Dendritic cell treated with granulocyte-macrophage colony-stimulating factor and Interleukin-4, amounts not matched to agents 40 ng/mL and 50 ng/mL, for 4 days (primary cell): ENCODE results near the gene PLPPR1.
"Not testable (repeated sequence)": the region's sequence is repeated elsewhere in the genome, so short reads cannot be mapped to it uniquely, and the experiment has no call there.

Experiments used
- H3K27ac Mint-ChIP-seq: one replicate; pipeline ENCODE4 v1.8.0; 2022; ENCODE audit warnings: mild to moderate bottlenecking, mixed read lengths
- H3K27me3 Mint-ChIP-seq: one replicate; pipeline ENCODE4 v1.8.0; 2022; ENCODE audit warnings: mild to moderate bottlenecking, mixed read lengths
- H3K36me3 Mint-ChIP-seq: one replicate; pipeline ENCODE4 v1.8.0; 2022; ENCODE audit warnings: low read depth, mixed read lengths
- H3K4me1 Mint-ChIP-seq: one replicate; pipeline ENCODE4 v1.8.0; 2022; ENCODE audit warnings: low read depth, mixed read lengths
- H3K4me3 Mint-ChIP-seq: one replicate; pipeline ENCODE4 v1.8.0; 2022; ENCODE audit warnings: mild to moderate bottlenecking, moderate library complexity, mixed read lengths
- H3K9me3 Mint-ChIP-seq: one replicate; pipeline ENCODE4 v1.8.0; 2022; ENCODE audit warnings: mixed read lengths
- intact Hi-C: fragments of 100-400 bp; cut with micrococcal nuclease; formaldehyde crosslinking; loops from one replicate; pipeline ENCODE4 v1.15.0; 2022

PLPPR1 gene

DNA sequence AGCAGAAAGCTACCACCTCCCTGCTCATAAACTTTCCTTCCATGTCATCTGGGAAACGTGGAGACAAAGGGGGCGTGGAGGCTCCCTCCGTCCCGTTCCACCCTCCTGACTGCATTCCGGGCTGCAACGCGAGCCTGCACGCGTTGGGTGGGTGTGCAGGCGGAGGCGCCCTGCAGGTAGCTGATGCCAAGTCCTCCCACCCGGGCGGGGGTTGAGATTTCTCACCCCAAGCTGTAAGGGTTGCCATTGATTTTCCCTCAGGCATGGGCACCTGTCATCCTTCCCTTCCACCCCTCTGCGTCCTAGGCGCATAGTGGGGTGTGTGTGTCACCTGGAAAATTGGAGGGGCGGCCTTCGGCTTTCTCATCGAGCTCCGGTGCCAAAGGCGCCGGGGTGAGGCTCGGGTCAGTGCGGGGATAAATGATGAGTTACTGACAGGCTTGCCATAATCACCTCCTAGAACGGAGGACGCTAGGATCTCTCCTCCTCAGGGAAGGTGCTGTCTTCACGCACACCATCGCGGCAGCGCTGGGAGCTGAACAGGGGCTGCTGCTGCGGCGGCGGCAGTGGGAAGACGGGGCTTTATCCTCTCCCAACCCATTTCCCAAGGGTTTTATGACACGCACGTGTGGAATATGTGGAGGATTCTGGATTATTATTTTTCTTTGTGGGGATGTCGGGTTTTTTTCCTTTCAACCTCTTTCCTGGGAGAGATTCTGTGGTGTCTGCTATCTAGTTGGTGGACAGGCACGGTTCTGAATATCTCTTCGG, 973 bp downstream of the PLPPR1 start:
- H3K9me3 Mint-ChIP-seq: no peaks in the 10 kb centered on the region
- no peaks in the 10 kb centered on the region for H3K36me3 Mint-ChIP-seq
- H3K4me3 Mint-ChIP-seq: no peak overlapping the region
- H3K4me1 Mint-ChIP-seq: peaks cover 4% of the 10 kb centered on the region
- intact Hi-C loops: no loop called here
- peaks cover 44% of the 10 kb centered on the region for H3K27me3 Mint-ChIP-seq
- H3K27ac Mint-ChIP-seq: no peak overlapping the region

DNA sequence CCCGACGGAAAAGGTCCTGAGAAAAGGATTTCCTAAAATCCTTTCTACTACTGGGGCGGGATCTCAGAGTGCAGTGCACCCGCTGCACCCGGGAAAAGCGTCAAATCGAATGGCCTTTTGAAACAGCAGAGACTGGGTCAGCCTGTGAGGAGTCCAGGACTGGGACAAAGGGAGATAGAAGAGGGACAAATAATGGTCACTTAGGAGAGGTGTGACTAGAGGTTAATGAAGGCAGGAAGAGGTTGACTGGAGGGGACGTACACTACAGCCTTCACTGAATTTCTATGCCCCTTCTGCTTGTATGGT, 1.5 kb downstream of the PLPPR1 start:
- H3K36me3 Mint-ChIP-seq: no peaks in the 10 kb centered on the region
- H3K9me3 Mint-ChIP-seq: no peaks in the 10 kb centered on the region
- intact Hi-C loops: no loop called here
- peaks cover 4% of the 10 kb centered on the region for H3K4me1 Mint-ChIP-seq
- peaks cover 44% of the 10 kb centered on the region for H3K27me3 Mint-ChIP-seq
- H3K27ac Mint-ChIP-seq: no peak overlapping the region
- no peak overlapping the region for H3K4me3 Mint-ChIP-seq

DNA sequence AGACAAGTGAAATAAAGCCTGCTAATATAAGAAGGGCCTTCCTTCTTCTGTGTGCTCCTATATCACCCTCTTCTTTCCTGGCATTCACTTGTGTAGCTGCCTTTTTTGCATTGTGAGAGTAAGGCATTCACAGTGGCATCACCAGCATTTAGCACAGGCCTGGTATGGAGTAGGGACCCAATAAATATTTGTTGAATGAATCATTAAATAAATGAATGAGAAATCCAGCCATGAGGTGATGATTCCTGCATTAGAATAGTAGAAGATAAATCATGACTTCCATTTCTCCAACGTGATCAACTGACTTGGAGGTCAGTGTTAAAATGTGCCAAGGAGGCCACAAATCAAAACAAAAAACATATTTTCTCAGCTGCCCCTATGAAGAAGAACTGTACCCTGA, 3.9 kb downstream of the PLPPR1 start:
- Mint-ChIP-seq H3K36me3 (no peaks in the 10 kb centered on the region), H3K4me1 (peaks cover 4% of the 10 kb centered on the region)
- intact Hi-C loops: no loop called here

DNA sequence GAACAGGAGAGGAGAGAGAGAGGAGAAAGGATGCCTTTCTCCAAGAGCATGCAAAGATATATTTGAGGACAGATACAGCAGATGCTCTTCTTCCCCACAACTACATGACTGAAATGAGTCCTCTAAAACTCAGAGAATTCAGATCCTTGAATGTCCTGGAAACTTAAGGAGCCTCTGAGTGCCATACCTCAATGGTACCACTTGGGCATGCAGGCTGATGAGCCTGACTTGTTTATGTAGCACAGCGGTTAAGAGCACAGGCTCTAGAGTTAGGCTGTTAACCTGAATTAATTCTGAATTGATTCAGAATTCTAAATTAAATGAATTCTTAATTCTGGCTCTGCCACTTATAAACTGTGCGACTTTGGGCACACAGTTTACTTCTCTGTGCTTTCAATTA, 5.7 kb downstream of the PLPPR1 start:
- Mint-ChIP-seq H3K27ac (no peak overlapping the region), H3K4me1 (no peaks in the 10 kb centered on the region), H3K36me3 (no peaks in the 10 kb centered on the region), H3K27me3 (peaks cover 15% of the 10 kb centered on the region), H3K4me3 (no peak overlapping the region), H3K9me3 (no peaks in the 10 kb centered on the region)
- intact Hi-C loops: no loop called here

More for the DNA sequence above, 3.9 kb downstream of the PLPPR1 start:
- Mint-ChIP-seq H3K9me3 (no peaks in the 10 kb centered on the region), H3K27me3 (peaks cover 33% of the 10 kb centered on the region), H3K4me3 (no peak overlapping the region), H3K27ac (no peak overlapping the region)

DNA sequence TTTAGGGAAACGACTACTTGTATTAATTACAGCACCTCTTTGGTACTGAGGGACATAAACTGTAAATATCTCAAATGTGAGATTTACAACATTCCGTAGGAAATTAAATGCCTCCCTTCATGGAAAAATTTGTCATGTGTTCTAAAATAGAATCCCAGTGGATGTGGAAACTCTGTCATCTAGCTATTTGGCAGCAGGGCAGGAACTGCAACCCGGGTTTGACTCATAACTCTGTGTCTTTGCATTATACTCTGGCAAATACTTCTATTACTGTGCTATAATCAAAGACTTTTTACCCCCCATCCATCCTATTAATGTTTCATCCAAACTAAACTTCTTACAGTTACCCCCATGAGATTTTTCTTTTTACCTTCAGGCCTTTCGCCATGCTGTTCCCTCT, 6.6 kb downstream of the PLPPR1 start:
- no peaks in the 10 kb centered on the region for H3K4me1 Mint-ChIP-seq

DNA sequence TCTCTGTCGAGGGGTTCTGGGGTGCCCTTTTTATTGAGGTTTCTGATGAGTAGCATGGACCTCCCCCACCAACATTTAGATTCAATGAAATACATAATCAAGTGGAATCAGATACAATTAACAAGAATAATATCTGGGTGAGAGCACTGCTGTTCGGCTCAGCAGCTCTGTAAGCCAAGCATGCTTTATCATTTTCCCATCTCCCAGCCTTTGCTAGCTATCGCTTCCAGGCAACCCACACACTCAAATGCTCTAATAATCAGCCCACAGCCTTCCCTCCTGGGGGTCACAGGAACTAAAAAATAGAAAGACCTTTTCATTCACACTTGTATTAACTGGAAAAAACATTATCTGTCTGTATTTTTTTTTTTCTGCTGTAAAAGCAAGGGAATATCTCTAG, 8.9 kb downstream of the PLPPR1 start:
- no peaks in the 10 kb centered on the region for H3K4me1 Mint-ChIP-seq
- intact Hi-C loops: no loop called here
- no peaks in the 10 kb centered on the region for H3K36me3 Mint-ChIP-seq
- H3K27me3 Mint-ChIP-seq: no peaks in the 10 kb centered on the region
- H3K27ac Mint-ChIP-seq: no peak overlapping the region
- H3K9me3 Mint-ChIP-seq: no peaks in the 10 kb centered on the region
- no peak overlapping the region for H3K4me3 Mint-ChIP-seq

More for the DNA sequence above, 6.6 kb downstream of the PLPPR1 start:
- intact Hi-C loops: no loop called here
- Mint-ChIP-seq H3K4me3 (no peak overlapping the region), H3K27me3 (peaks cover 6% of the 10 kb centered on the region), H3K36me3 (no peaks in the 10 kb centered on the region), H3K9me3 (no peaks in the 10 kb centered on the region), H3K27ac (no peak overlapping the region)

DNA sequence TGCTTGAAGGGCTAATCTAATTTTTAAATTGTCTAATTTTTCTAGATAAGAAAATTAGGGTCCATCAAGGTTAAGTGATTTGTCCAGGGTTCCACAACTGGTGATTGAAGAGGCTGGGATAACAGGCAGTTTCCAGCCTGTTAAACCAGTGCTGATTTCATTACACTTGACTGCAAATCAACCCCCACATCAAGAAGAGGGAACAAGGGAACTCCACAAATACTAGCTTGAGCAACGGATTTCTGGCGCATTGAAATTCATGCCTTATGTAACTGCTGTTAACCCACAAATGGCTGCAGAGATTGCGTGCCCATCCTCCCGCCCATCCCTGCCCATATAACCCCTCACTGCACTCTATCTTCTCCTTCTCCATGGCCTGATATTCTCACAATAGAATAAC, 10.0 kb downstream of the PLPPR1 start:
- no peaks in the 10 kb centered on the region for H3K27me3 Mint-ChIP-seq
- H3K4me1 Mint-ChIP-seq: no peaks in the 10 kb centered on the region
- no peaks in the 10 kb centered on the region for H3K36me3 Mint-ChIP-seq
- intact Hi-C loops: no loop called here
- no peaks in the 10 kb centered on the region for H3K9me3 Mint-ChIP-seq
- H3K27ac Mint-ChIP-seq: no peak overlapping the region
- H3K4me3 Mint-ChIP-seq: no peak overlapping the region

DNA sequence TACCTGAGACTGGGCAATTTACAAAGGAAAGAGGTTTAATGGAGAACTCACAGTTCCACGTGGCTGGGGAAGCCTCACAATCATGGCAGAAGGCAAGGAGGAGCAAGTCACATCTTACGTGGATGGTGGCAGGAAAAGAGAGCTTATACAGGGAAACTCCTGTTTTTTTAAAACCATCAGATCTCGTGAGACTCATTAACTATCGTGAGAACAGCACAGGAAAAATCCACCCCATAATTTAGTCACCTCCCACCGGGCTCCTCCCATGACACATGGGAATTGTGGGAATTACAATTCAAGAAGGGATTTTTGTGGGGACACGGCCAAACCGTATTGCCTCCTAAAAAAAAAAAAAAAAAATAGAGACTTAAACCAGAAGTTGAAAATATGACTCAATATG, 11.1 kb downstream of the PLPPR1 start:
- H3K4me1 Mint-ChIP-seq, H3K4me3 Mint-ChIP-seq, intact Hi-C loops, H3K36me3 Mint-ChIP-seq, H3K27ac Mint-ChIP-seq, H3K27me3 Mint-ChIP-seq, H3K9me3 Mint-ChIP-seq: not testable (repeated sequence)

DNA sequence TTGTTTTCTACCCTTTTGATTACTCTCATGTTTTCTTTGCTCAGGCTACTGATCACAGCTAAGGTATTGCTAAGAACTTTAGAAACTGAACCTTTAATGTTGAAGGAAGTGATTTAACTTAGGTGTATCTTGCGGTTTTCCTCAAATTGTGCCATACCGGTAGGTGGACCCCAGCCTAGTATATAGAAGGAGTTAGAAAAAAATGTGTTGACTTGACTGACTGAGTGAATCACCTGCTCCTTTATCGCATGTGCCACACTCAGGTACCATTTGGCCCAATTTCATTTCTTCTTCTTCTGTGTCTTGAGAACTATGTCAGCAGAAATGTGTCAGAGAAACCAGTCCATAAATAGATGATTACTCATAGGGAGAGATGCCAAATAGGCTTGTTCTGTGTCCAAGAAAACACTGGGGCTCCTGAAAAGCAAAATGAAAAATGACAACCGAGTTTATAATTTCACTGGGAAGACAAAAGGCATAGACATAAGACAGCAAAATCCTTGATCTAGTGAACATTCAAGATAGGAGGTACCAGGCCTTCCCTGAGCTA, 19.4 kb downstream of the PLPPR1 start:
- no peaks in the 10 kb centered on the region for H3K4me1 Mint-ChIP-seq
- H3K27me3 Mint-ChIP-seq: no peaks in the 10 kb centered on the region
- H3K27ac Mint-ChIP-seq: no peak overlapping the region
- H3K9me3 Mint-ChIP-seq: no peaks in the 10 kb centered on the region
- intact Hi-C loops: no loop called here
- H3K36me3 Mint-ChIP-seq: no peaks in the 10 kb centered on the region
- no peak overlapping the region for H3K4me3 Mint-ChIP-seq

DNA sequence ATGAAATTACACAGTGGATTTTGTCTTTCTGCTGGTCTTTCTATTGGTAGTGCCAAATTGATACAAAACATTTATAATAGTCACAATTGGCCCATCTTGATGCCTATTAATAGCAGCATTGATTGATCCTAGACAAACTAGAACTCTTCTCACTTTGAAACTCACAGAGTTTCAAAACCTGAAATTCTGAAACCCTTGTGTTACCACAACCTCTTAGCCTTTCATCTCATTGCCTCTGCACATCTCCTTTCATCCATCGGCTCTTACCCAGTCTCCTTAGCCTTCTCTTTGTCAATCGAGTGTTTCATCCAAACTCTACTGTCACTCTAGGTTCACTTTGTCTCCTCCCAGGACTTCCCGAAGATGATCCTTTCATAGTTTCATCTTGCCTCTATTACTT, 22.1 kb downstream of the PLPPR1 start:
- no peaks in the 10 kb centered on the region for H3K27me3 Mint-ChIP-seq
- H3K9me3 Mint-ChIP-seq: no peaks in the 10 kb centered on the region
- no peak overlapping the region for H3K4me3 Mint-ChIP-seq
- H3K27ac Mint-ChIP-seq: no peak overlapping the region
- no peaks in the 10 kb centered on the region for H3K4me1 Mint-ChIP-seq
- intact Hi-C loops: no loop called here
- H3K36me3 Mint-ChIP-seq: no peaks in the 10 kb centered on the region

DNA sequence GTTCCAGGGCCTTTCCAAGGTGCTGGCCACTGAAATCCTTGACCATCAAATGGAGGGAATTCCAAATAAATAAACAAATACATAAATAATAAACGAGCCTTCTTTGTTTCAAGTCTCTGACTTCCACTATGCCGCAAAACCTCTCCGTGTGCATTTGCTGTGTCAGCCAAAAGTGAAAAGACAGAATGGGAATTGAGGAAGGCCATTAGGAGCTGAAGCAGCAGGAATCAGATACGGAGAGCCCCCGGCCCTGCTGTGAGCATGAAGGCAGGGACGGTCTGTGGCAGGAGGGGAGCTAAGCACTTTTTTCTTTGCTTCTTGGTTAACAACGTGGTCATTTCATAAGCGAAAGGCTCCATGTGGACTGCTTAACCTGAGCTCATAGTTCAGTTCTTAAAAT, 26.1 kb downstream of the PLPPR1 start:
- Mint-ChIP-seq H3K27me3 (no peaks in the 10 kb centered on the region), H3K4me3 (no peak overlapping the region), H3K36me3 (no peaks in the 10 kb centered on the region), H3K9me3 (no peaks in the 10 kb centered on the region), H3K4me1 (no peaks in the 10 kb centered on the region), H3K27ac (no peak overlapping the region)
- intact Hi-C loops: no loop called here

DNA sequence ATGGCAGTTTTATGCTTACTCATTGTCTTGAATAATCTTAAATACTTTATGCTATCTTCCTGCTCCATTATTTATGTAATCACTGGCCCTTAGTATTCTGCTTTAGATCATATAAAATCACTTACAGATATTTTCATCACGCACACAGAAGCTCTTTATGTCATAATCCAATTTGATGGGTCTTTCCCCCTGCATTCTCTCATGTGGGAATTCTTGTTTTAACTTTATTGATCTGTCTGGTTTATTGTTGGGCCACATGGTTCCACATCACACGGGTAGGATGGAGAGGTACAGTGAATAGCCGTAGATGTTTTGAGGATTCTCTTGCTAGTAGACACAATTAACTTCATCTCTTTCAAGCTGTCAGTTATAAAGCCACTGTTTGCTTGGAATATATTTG, 27.0 kb downstream of the PLPPR1 start:
- Mint-ChIP-seq H3K4me1 (no peaks in the 10 kb centered on the region), H3K9me3 (no peaks in the 10 kb centered on the region), H3K27ac (no peak overlapping the region), H3K27me3 (no peaks in the 10 kb centered on the region), H3K4me3 (no peak overlapping the region), H3K36me3 (no peaks in the 10 kb centered on the region)
- intact Hi-C loops: no loop called here

DNA sequence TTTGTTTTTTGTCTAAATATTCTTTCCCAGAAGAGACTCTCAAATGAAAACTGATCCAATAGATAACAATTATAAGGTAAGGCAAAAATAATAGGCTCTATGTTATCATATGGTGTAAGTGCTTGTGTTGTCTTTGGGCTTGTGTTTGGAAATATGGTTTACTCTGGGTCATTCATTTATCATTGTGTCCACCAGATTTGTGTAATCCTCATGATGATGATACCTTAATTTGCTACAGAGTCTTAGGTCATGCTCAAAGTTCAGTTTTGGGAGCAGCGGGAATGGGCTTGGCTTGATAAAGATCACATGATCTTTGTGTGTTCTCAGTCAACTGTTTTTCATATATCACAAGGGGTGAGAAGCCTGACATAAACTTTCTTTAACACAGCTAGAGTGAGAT, 34.2 kb downstream of the PLPPR1 start:
- intact Hi-C loops: no loop called here
- Mint-ChIP-seq H3K27ac (no peak overlapping the region), H3K4me1 (no peaks in the 10 kb centered on the region), H3K27me3 (no peaks in the 10 kb centered on the region), H3K9me3 (no peaks in the 10 kb centered on the region), H3K4me3 (no peak overlapping the region), H3K36me3 (no peaks in the 10 kb centered on the region)

DNA sequence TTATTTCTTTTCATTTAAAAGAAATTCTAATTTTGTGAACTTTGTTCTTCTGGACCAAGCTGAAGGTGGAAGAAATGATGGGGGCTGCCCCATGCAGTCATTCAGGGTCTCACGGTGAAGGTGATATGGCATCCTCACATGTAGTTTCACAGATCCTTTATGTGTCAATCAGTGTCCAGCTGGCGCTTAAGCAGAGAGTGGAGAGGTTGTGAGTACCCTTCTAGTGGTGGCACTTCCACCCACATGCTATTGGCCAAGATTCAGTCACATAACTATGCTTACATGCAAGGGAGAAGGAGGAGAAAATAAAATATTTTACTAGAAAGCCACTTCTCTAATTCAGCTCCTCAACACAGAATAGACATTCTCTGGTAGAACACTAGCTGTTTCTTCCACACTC, 34.7 kb downstream of the PLPPR1 start:
- no peaks in the 10 kb centered on the region for H3K9me3 Mint-ChIP-seq

DNA sequence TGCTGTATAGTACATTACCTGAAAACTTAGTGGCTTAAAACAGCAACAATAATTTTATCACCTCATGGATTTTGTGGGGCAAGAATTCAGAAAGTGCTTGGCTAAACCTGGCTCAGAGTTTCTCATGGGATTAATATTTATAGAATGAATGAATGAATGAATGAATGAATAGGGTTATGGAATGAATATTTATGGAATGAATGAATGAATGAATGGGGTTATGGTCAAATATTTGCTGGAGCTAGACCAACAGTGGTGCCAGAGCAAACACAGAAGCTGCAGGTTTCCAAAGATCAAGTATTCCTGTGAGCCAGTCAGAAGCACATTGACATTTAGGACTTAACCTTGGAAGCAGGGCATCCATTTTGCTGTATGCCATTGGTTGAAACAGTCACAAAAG, 35.7 kb downstream of the PLPPR1 start:
- no peaks in the 10 kb centered on the region for H3K27me3 Mint-ChIP-seq
- intact Hi-C loops: no loop called here
- H3K4me1 Mint-ChIP-seq: no peaks in the 10 kb centered on the region
- H3K27ac Mint-ChIP-seq: no peak overlapping the region
- no peak overlapping the region for H3K4me3 Mint-ChIP-seq
- no peaks in the 10 kb centered on the region for H3K9me3 Mint-ChIP-seq
- no peaks in the 10 kb centered on the region for H3K36me3 Mint-ChIP-seq

More for the DNA sequence above, 34.7 kb downstream of the PLPPR1 start:
- intact Hi-C loops: no loop called here
- no peaks in the 10 kb centered on the region for H3K4me1 Mint-ChIP-seq
- no peak overlapping the region for H3K4me3 Mint-ChIP-seq
- H3K27ac Mint-ChIP-seq: no peak overlapping the region
- no peaks in the 10 kb centered on the region for H3K27me3 Mint-ChIP-seq
- no peaks in the 10 kb centered on the region for H3K36me3 Mint-ChIP-seq
